Hypothalamus (tissue), 51 donors: ENCODE data around the gene IDUA.

Experiments
- DNase-seq, 51 donors: peaks; one replicate each; lab custom pipeline; 2025; lab: John Stamatoyannopoulos, UW

Gene IDUA

GRCh38 chr4:955931-956381 is 30.9 kb upstream of the IDUA start:
- no peak for DNase-seq

GRCh38 chr4:956531-957230 is 30.2 kb upstream of the IDUA start:
- DNase-seq: no peak

- no peak for DNase-seq
Observed at GRCh38 chr4:957231-957580, 29.6 kb upstream of the IDUA start.

GRCh38 chr4:957581-958313 is 29.1 kb upstream of the IDUA start:
- DNase-seq: no peak

- DNase-seq: no peak
Observed at GRCh38 chr4:958314-958665, 28.6 kb upstream of the IDUA start.

GRCh38 chr4:958696-959337 is 28.0 kb upstream of the IDUA start:
- DNase-seq: peak in 1 of 51 donors; percentile 10

GRCh38 chr4:959338-960139 is 27.3 kb upstream of the IDUA start:
- DNase-seq: peak in 1 of 51 donors; percentile 31

GRCh38 chr4:960140-960635 is 26.7 kb upstream of the IDUA start:
- DNase-seq: no peak

- DNase-seq: no peak
Observed at GRCh38 chr4:960636-961350, 26.1 kb upstream of the IDUA start.

- DNase-seq: no peak
Observed at GRCh38 chr4:961351-962230, 25.3 kb upstream of the IDUA start.

- DNase-seq: no peak
Observed at GRCh38 chr4:962231-963208, 24.3 kb upstream of the IDUA start.

GRCh38 chr4:963276-964225 is 23.3 kb upstream of the IDUA start:
- DNase-seq: no peak

- no peak for DNase-seq
Observed at GRCh38 chr4:964346-965025, 22.4 kb upstream of the IDUA start.

- no peak for DNase-seq
Observed at GRCh38 chr4:965048-965765, 21.6 kb upstream of the IDUA start.

- DNase-seq: no peak
Observed at GRCh38 chr4:965766-966134, 21.1 kb upstream of the IDUA start.
